Effector memory CD4-positive, alpha-beta T cell (primary cell): ENCODE results near the gene ANKRD34C.

Experiments used
- DNase-seq, 3 donors: peaks; one replicate each; pipeline ENCODE4 v3.0.0-alpha.2; 2020
- H3K27ac ChIP-seq: 2 replicates; pipeline ENCODE4 v1.7.0; 2013; ENCODE audit warnings: mild to moderate bottlenecking, low read length, moderate library complexity; ENCODE audit not compliant: insufficient read depth, poor library complexity, severe bottlenecking
- H3K27me3 ChIP-seq: replicated peaks from 2 replicates; pipeline ENCODE4 v1.7.0; 2013; ENCODE audit warnings: mild to moderate bottlenecking, low read length; ENCODE audit not compliant: insufficient read depth, control insufficient read depth, poor library complexity, severe bottlenecking
- H3K36me3 ChIP-seq: 2 replicates; pipeline ENCODE4 v1.7.0; 2013; ENCODE audit warnings: mild to moderate bottlenecking, low read length, moderate library complexity; ENCODE audit not compliant: control insufficient read depth, insufficient read depth
- H3K4me1 ChIP-seq: 2 replicates; pipeline ENCODE4 v1.7.0; 2013; ENCODE audit warnings: low read length, mild to moderate bottlenecking; ENCODE audit not compliant: control insufficient read depth, insufficient read depth, poor library complexity, severe bottlenecking
- H3K4me3 ChIP-seq: 2 replicates; pipeline ENCODE4 v1.7.0; 2013; ENCODE audit warnings: low read length, low read depth, mild to moderate bottlenecking; ENCODE audit not compliant: insufficient read depth, poor library complexity, severe bottlenecking
- H3K9me3 ChIP-seq: 2 replicates; pipeline ENCODE4 v1.7.0; 2013; ENCODE audit warnings: mild to moderate bottlenecking, low read length, moderate library complexity; ENCODE audit not compliant: control insufficient read depth
- total RNA-seq, 3 donors: gene quantifications; one replicate each; lab custom pipeline; 2026; lab: John Stamatoyannopoulos, UW

ANKRD34C gene
- total RNA-seq = 0 reads per million in 3 donors

DNA sequence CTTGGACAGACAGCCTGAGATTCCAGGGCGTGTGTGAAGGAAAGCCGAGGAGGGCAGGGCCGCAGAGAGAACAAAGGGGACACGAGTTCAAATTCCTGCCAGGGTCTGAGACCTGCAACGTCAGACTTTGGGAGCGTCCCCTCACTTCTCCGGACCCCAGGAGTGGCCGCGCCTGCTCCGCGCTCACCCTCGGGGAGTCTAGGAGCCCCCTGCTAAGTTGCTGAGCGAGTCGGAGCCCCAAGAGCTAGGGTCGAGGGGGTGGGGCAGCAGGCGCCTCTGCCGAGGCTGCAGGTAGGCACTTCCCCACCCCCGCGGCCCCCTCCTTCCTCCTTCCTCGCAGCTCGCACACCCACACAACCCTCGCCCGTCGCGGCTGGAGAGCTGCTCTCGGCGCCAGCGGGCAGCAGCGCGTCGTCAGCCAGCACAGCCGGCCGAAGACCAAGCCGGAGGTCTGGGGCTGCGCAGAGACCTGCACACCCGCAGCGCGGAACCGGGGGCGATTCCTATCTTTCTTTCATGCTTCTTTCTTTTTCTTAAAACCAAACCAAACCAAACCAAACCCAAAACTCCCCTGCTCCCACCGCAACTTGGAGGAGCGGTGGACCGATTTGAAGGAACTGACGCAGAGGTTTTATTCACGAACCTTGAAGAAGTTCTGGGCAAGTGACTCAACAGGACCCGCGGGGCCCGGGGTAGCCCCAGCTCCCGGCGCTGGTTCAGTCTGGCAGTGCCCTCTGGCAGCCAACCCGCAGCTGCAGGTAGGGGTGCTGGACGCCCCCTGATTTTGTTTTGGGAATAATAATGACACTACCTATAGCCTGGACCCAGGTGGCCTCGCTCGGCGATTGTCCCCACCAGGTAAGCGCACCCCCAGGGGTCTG is at the start of gene ANKRD34C:
ANKRD34C (plus strand) TSS at position 352 of the 881 bp plus-strand sequence. CDS start 10,563 bp downstream, outside the sequence.
- no peaks in the 10 kb centered on the region for H3K9me3 ChIP-seq
- H3K27me3 ChIP-seq = peaks cover 24% of the 10 kb centered on the region

GRCh38 chr15:79233236-79233635 is 49.3 kb upstream of the ANKRD34C start:
- no peaks in the 10 kb centered on the region for H3K9me3 ChIP-seq

More for the DNA sequence above, at the start of gene ANKRD34C:
- no peaks in the 10 kb centered on the region for H3K4me1 ChIP-seq
- H3K27ac ChIP-seq = no peak within 1 kb of the TSS
- H3K36me3 ChIP-seq = no peaks in the 10 kb centered on the region
- DNase-seq = no peak
- H3K4me3 ChIP-seq = no peak within 1 kb of the TSS

GRCh38 chr15:79240036-79240435 is 42.5 kb upstream of the ANKRD34C start:
- H3K4me3 ChIP-seq = no peak overlapping the region

More at GRCh38 chr15:79233236-79233635, 49.3 kb upstream of the ANKRD34C start:
- Histone ChIP-seq H3K27me3 (no peaks in the 10 kb centered on the region), H3K36me3 (no peaks in the 10 kb centered on the region), H3K4me1 (no peaks in the 10 kb centered on the region), H3K4me3 (no peak overlapping the region), H3K27ac (no peak overlapping the region)
- no peak for DNase-seq

GRCh38 chr15:79243723-79244122 is 38.8 kb upstream of the ANKRD34C start:
- H3K27ac ChIP-seq = no peak overlapping the region
- no peak for DNase-seq
- no peaks in the 10 kb centered on the region for H3K27me3 ChIP-seq
- H3K4me1 ChIP-seq = no peaks in the 10 kb centered on the region
- H3K4me3 ChIP-seq = no peak overlapping the region
- no peaks in the 10 kb centered on the region for H3K36me3 ChIP-seq
- no peaks in the 10 kb centered on the region for H3K9me3 ChIP-seq

More at GRCh38 chr15:79240036-79240435, 42.5 kb upstream of the ANKRD34C start:
- Histone ChIP-seq H3K4me1 (no peaks in the 10 kb centered on the region), H3K27me3 (no peaks in the 10 kb centered on the region), H3K9me3 (no peaks in the 10 kb centered on the region), H3K36me3 (no peaks in the 10 kb centered on the region), H3K27ac (no peak overlapping the region)
- DNase-seq = no peak

- DNase-seq = no peak
- no peak overlapping the region for H3K4me3 ChIP-seq
- H3K36me3 ChIP-seq = no peaks in the 10 kb centered on the region
- H3K27me3 ChIP-seq = no peaks in the 10 kb centered on the region
- no peaks in the 10 kb centered on the region for H3K4me1 ChIP-seq
- H3K9me3 ChIP-seq = no peaks in the 10 kb centered on the region
- H3K27ac ChIP-seq = no peak overlapping the region
Observed at GRCh38 chr15:79244876-79245275, 37.6 kb upstream of the ANKRD34C start.

- DNase-seq = no peak
- Histone ChIP-seq H3K4me3 (no peak overlapping the region), H3K4me1 (no peaks in the 10 kb centered on the region), H3K36me3 (no peaks in the 10 kb centered on the region), H3K27ac (no peak overlapping the region), H3K27me3 (no peaks in the 10 kb centered on the region), H3K9me3 (no peaks in the 10 kb centered on the region)
Observed at GRCh38 chr15:79248183-79248582, 34.3 kb upstream of the ANKRD34C start.

GRCh38 chr15:79257454-79257853 is 25.1 kb upstream of the ANKRD34C start:
- H3K4me3 ChIP-seq = no peak overlapping the region
- no peak overlapping the region for H3K27ac ChIP-seq
- no peaks in the 10 kb centered on the region for H3K4me1 ChIP-seq
- peaks cover 3% of the 10 kb centered on the region for H3K27me3 ChIP-seq
- DNase-seq = no peak
- no peaks in the 10 kb centered on the region for H3K36me3 ChIP-seq
- H3K9me3 ChIP-seq = no peaks in the 10 kb centered on the region

- DNase-seq = no peak
- no peaks in the 10 kb centered on the region for H3K27me3 ChIP-seq
- no peaks in the 10 kb centered on the region for H3K4me1 ChIP-seq
- H3K27ac ChIP-seq = no peak overlapping the region
- no peaks in the 10 kb centered on the region for H3K9me3 ChIP-seq
- H3K4me3 ChIP-seq = no peak overlapping the region
- no peaks in the 10 kb centered on the region for H3K36me3 ChIP-seq
Observed at GRCh38 chr15:79261836-79262235, 20.7 kb upstream of the ANKRD34C start.

DNA sequence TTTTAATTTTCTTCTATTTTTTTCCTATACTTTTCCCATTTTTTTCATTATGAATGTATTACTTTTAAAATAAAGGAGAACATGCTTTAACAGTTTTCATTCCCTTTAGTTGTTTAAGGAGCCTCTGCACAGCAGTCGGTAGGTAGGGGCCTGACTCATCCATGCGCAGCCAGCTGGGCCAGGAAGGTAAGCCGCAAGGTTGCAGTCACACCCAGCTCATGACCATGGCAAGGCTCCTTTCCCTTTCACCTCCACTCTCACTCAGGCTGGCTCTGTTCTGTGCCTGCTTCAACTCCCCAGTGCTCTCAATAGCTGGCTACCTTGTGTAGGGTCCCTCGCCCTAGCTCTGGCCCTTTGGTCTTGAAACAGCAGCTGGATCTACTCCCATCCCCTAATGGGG is 17.4 kb upstream of the ANKRD34C start:
- Histone ChIP-seq H3K4me3 (no peak overlapping the region), H3K4me1 (no peaks in the 10 kb centered on the region), H3K9me3 (no peaks in the 10 kb centered on the region), H3K27ac (no peak overlapping the region), H3K27me3 (no peaks in the 10 kb centered on the region), H3K36me3 (no peaks in the 10 kb centered on the region)
- DNase-seq = no peak

GRCh38 chr15:79265987-79266579 is 16.4 kb upstream of the ANKRD34C start:
- Histone ChIP-seq H3K36me3 (no peaks in the 10 kb centered on the region), H3K9me3 (no peaks in the 10 kb centered on the region), H3K27me3 (no peaks in the 10 kb centered on the region), H3K4me3 (no peak overlapping the region), H3K4me1 (no peaks in the 10 kb centered on the region), H3K27ac (no peak overlapping the region)
- no peak for DNase-seq
